Thoracic aorta (tissue), 2 donors: ENCODE data around the gene EN1. TPM values are rescaled to one million over a fixed set of nuclear protein-coding genes. Genes with fewer than 3 reads are reported as not detected.

ENCODE experiments used
- ATAC-seq: fragments of 150-250 bp; one replicate; pipeline ENCODE4 v1.8.0; 2017; ENCODE audit warnings: low read depth; ENCODE audit not compliant: insufficient number of reproducible peaks, low FRiP score
- DNase-seq: peaks from one replicate; pipeline ENCODE4 v3.0.0-alpha.2; 2020; ENCODE audit warnings: low spot score
- H3K27ac ChIP-seq, 2 donors: fragments of 200-600 bp; sonication (generic); 1 replicate in 1 of 2; 2 replicates in 1 of 2; pipeline ENCODE4 v1.5.1; 2016; ENCODE audit warnings: mild to moderate bottlenecking in 2 of 2, moderate library complexity in 2 of 2
- H3K27me3 ChIP-seq: fragments of 200-600 bp; sonication (generic); replicated peaks from 2 replicates; pipeline ENCODE4 v1.6.0; 2016; ENCODE audit warnings: mild to moderate bottlenecking; ENCODE audit not compliant: insufficient read depth
- H3K36me3 ChIP-seq: fragments of 200-600 bp; sonication (generic); one replicate; pipeline ENCODE4 v1.5.1; 2016
- H3K4me1 ChIP-seq, 2 donors: fragments of 200-600 bp; sonication (generic); 1 replicate in 1 of 2; 2 replicates in 1 of 2; pipeline versions ENCODE4 v1.5.1 to v1.6.0; 2016; ENCODE audit warnings: low read depth in 2 of 2, mild to moderate bottlenecking in 1 of 2; ENCODE audit not compliant: control insufficient read depth in 1 of 2
- H3K4me3 ChIP-seq: fragments of 200-600 bp; sonication (generic); 2 replicates; pipeline ENCODE4 v1.5.1; 2016; ENCODE audit warnings: mild to moderate bottlenecking
- H3K9me3 ChIP-seq: fragments of 200-600 bp; sonication (generic); 2 replicates; pipeline ENCODE4 v1.5.1; 2016
- total RNA-seq, 2 donors: library from RNA; depleted of rRNA; stranded (reverse); fragments of >200 nt; gene quantifications; one replicate each; pipeline versions ENCODE4 v1.1.0 to v1.2.3, GENCODE V29; 2016
- TF ChIP-seq, protein P1 (sequence below): fragments of 200-600 bp; sonication (generic); IDR thresholded peaks from one replicate; pipeline ENCODE4 v1.5.1; 2019; ENCODE audit warnings: antibody characterized with exemption

The EN1 gene
- total RNA-seq, 2 donors from 2014 or later: not detected

- Histone ChIP-seq H3K4me3 (no peak overlapping the region), H3K27ac (no peak overlapping the region), H3K27me3 (peaks cover 54% of the 10 kb centered on the region), H3K9me3 (no peaks in the 10 kb centered on the region), H3K4me1 (peaks cover 26 to 43% of the 10 kb centered on the region in 2 donors), H3K36me3 (no peaks in the 10 kb centered on the region)
- TF ChIP-seq, protein P1, sequence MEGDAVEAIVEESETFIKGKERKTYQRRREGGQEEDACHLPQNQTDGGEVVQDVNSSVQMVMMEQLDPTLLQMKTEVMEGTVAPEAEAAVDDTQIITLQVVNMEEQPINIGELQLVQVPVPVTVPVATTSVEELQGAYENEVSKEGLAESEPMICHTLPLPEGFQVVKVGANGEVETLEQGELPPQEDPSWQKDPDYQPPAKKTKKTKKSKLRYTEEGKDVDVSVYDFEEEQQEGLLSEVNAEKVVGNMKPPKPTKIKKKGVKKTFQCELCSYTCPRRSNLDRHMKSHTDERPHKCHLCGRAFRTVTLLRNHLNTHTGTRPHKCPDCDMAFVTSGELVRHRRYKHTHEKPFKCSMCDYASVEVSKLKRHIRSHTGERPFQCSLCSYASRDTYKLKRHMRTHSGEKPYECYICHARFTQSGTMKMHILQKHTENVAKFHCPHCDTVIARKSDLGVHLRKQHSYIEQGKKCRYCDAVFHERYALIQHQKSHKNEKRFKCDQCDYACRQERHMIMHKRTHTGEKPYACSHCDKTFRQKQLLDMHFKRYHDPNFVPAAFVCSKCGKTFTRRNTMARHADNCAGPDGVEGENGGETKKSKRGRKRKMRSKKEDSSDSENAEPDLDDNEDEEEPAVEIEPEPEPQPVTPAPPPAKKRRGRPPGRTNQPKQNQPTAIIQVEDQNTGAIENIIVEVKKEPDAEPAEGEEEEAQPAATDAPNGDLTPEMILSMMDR: no peak
- no peak for ATAC-seq
- DNase-seq: no peak
These were observed 1.7 kb downstream of the EN1 start for GRCh38 chr2:118845522-118846441.

GRCh38 chr2:118845005-118845521 is 2.4 kb downstream of the EN1 start:
- Histone ChIP-seq H3K9me3 (no peaks in the 10 kb centered on the region), H3K36me3 (no peaks in the 10 kb centered on the region), H3K27me3 (peaks cover 48% of the 10 kb centered on the region), H3K27ac (no peak overlapping the region), H3K4me1 (peaks cover 26 to 43% of the 10 kb centered on the region in 2 donors), H3K4me3 (no peak overlapping the region)
- TF ChIP-seq, protein P1: no peak
- ATAC-seq: no peak
- DNase-seq: no peak

GRCh38 chr2:118844261-118845004 is 3.0 kb downstream of the EN1 start:
- DNase-seq (no peak), ATAC-seq (no peak)
- Histone ChIP-seq H3K36me3 (no peaks in the 10 kb centered on the region), H3K4me1 (peaks cover 26 to 43% of the 10 kb centered on the region in 2 donors), H3K4me3 (no peak overlapping the region), H3K9me3 (no peaks in the 10 kb centered on the region), H3K27me3 (peaks cover 42% of the 10 kb centered on the region), H3K27ac (no peak overlapping the region)
- TF ChIP-seq, protein P1: no peak

GRCh38 chr2:118843483-118844132 is 3.8 kb downstream of the EN1 start:
- ATAC-seq: no peak
- Histone ChIP-seq H3K4me3 (no peak overlapping the region), H3K27me3 (peaks cover 42% of the 10 kb centered on the region), H3K4me1 (peaks cover 23 to 38% of the 10 kb centered on the region in 2 donors), H3K27ac (no peak overlapping the region), H3K9me3 (no peaks in the 10 kb centered on the region), H3K36me3 (no peaks in the 10 kb centered on the region)
- TF ChIP-seq, protein P1: no peak
- DNase-seq: no peak
